CD4-positive, alpha-beta T cell treated with Interleukin-21 for 1 hour (primary cell): Measurements from ENCODE around the gene TRIM46.
"Not testable (repeated sequence)": the region's sequence is repeated elsewhere in the genome, so short reads cannot be mapped to it uniquely, and the experiment has no call there.

Experiments used
- DNase-seq: peaks from one replicate; pipeline ENCODE4 v3.0.0-alpha.2; 2020

TRIM46 gene

GRCh38 chr1:155208541-155209311 is 35.1 kb downstream of the TRIM46 start, which contains the start of gene MTX1:
MTX1 (plus strand) TSS chr1:155208695; CDS start chr1:155208805, 110 bp downstream.
- DNase-seq: peak; percentile 95

GRCh38 chr1:155209312-155209721 is 35.7 kb downstream of the TRIM46 start:
- DNase-seq: no peak

DNA sequence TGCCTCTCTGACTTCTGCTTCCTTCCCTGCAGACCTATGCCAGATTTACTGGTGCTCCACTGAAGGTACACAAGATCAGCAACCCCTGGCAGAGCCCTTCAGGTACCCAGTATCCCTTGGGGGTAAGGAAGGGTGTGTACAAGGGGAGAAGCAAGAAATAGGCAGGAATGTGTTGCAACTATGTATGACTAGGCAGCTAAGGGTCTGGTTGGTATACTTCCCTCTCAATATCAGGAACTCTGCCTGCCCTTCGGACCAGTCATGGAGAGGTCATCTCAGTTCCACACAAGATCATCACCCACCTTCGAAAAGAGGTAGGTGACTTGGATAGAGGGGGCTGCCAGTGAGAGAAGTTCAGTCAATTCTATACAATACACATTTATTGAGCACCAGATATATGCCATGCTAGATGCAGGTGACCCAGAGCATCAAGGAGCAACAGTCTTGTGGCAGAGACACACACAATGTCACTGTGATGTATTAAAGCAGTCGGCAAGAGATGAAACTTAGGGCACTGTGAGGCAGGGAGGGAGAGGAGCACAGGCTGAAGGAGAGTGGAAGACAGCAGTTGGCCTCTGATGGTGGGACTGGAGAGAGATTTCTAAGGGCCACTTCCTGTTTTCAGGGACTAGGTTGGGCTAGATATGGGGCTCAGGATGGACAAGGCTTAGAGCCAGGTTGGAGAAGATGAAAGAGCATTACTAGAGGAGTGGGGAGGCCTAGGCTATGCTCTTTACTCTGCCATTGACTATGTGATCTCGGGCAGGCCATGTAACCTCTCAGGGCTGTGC is 36.9 kb downstream of the TRIM46 start:
- no peak for DNase-seq

DNA sequence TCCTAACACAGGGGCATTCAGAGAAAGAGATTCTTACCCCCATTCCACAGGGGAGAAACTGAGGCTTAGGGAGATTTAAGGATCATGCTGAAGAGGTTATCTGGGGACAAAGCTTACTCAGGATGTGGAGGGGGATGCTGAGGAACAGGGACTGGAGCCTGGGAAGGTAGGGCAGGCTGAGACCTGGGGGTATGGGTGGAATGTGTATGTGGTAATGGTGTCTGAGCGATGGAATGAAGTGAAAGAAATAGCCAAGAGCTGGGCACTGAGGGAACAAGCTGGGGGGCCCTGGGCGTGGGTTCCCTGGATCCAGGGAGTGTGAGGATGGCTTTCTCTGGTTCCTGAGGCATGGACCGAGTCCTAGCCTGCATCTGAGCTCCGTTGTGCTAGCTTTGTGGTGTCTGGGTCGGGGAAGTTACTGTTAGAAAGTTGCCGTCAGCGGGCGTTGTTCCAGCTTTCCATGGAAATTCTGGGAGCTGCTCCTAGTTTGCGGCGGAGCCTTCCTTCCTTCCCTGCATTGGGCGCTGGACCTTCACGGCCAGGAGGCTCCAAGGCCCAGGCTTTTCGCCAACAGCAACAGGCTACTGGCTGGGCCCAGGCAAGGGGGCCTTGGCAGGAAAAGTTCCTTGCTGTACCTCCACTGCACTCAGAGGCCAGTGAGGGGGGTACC is 37.9 kb downstream of the TRIM46 start:
- not testable (repeated sequence) for DNase-seq

GRCh38 chr1:155212051-155212440 is 38.4 kb downstream of the TRIM46 start:
- DNase-seq: not testable (repeated sequence)

GRCh38 chr1:155214702-155215101 is 41.1 kb downstream of the TRIM46 start:
- peak; percentile 46 for DNase-seq

GRCh38 chr1:155218854-155219591 is 45.4 kb downstream of the TRIM46 start:
- no peak for DNase-seq

DNA sequence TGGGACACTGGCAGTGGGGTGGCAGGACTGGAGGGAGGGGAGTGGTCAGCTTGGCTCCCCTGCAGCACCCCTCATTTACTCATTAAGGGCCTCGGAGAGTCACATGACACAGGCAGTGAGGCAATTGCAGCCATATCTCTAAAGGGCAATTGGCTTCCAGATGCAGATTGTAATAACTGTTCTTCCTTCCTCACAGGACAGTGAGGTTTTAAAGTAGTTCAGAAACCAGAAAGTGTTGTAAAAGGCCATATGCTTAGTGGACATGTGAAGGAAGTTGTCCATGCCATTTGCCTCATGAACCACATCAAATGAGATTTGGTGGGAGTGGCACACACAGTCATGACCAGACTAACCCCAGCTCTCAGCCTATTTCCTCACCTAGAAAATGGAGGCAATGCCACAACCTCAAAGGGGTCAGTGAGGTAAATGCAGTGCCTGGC is 46.0 kb downstream of the TRIM46 start:
- peak; percentile 53 for DNase-seq

GRCh38 chr1:155220211-155220965 is 46.7 kb downstream of the TRIM46 start:
- DNase-seq: not testable (repeated sequence)

- DNase-seq: no peak
Observed at GRCh38 chr1:155223047-155223446, 49.4 kb downstream of the TRIM46 start.

DNA sequence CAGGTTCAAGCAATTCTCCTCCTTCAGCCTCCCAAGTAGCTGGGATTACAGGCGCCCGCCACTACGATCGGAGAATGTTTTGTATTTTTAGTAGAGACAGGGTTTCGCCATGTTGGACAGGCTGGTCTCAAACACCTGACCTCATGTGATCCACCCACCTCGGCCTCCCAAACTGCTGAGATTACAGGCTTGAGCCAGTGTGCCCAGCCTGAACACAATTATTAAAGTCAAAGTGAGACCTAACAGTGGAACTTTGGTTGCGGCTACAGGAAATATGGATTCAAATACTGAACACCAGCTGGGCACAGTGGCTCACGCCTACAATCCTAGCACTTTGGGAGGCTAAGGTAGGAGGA is 51.7 kb downstream of the TRIM46 start:
- DNase-seq: not testable (repeated sequence)

- DNase-seq: peak; percentile 88
Observed at GRCh38 chr1:155226188-155226909, 52.7 kb downstream of the TRIM46 start.

DNA sequence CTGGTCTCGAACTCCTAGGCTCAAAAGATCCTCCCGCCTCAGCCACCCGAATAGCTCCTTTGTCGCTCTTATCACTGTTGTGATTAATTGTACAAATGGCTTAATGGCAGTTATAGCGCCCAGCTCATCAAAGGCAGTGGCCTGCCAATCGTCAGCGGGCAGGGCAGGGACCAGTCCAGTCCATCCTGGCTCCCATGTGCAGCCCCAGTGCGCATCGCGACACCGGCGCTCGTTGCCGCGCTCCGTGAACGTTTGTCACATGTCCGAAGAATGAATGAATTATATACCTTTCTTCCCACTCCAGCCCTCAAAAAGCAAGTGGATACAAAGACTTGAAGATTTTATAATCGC is 53.2 kb downstream of the TRIM46 start:
- no peak for DNase-seq

- peak; percentile 100 for DNase-seq
Observed at GRCh38 chr1:155227261-155228095, 53.8 kb downstream of the TRIM46 start.

- no peak for DNase-seq
Observed at GRCh38 chr1:155228096-155228427, 54.4 kb downstream of the TRIM46 start.

- not testable (repeated sequence) for DNase-seq
Observed at GRCh38 chr1:155231302-155231701, 57.7 kb downstream of the TRIM46 start.

DNA sequence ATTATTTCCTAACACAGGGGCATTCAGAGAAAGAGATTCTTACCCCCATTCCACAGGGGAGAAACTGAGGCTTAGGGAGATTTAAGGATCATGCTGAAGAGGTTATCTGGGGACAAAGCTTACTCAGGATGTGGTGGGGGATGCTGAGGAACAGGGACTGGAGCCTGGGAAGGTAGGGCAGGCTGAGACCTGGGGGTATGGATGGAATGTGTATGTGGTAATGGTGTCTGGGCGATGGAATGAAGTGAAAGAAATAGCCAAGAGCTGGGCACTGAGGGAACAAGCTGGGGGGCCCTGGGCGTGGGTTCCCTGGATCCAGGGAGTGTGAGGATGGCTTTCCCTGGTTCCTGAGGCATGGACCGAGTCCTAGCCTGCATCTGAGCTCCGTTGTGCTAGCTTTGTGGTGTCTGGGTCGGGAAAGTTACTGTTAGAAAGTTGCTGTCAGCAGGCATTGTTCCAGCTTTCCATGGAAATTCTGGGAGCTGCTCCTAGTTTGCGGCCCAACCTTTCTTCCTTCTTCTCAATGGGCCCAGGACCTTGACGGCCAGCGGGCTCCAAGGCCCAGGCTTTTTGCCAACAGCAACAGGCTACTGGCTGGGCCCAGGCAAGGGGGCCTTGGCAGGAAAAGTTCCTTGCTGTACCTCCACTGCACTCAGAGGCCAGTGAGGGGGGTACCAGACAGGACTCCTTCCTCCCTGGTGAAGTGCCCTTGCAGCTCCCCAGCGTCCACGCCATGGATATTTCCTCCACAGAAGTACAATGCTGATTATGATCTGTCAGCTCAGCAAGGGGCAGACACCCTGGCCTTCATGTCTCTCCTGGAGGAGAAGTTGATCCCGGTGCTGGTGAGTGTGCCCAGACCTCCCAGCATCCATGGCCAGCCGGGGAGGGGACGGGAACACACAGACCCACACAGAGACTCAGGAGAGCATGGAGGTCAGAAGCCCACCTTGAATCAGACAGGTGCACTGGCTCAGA is 58.6 kb downstream of the TRIM46 start:
- not testable (repeated sequence) for DNase-seq

DNA sequence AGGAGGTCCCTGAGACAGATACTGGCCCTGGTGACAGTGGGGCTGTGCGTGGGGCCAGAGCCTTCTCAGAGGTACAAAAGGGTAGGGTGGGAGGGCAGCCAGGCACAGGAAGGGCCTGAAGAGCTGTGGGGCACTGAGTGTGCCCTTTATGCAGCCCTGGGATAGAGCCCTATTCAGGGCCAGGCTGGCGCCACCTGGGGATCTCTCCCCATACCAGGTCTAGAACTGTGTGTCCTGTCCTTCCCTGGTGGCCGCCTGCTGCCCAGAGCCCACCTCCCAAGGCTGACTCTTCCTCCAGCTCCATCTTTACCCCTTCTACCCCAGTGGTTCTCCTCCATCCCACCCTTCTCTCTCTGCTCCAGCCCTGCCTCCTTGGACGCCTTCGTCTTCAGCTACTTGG is 59.9 kb downstream of the TRIM46 start:
- DNase-seq: not testable (repeated sequence)
